HL-60 (cell line): ENCODE data around the gene PRDM12.

Source experiments
- POLR2AphosphoS5 ChIP-seq: IDR thresholded peaks from 2 replicates; pipeline ENCODE4 v1.6.1; 2012; ENCODE audit warnings: low read depth
- TF ChIP-seq, protein P1 (sequence below): IDR thresholded peaks from one replicate; pipeline ENCODE4 v1.5.1; 2011; ENCODE audit warnings: low read length, control low read depth, inconsistent platforms; ENCODE audit not compliant: insufficient read depth

DNA sequence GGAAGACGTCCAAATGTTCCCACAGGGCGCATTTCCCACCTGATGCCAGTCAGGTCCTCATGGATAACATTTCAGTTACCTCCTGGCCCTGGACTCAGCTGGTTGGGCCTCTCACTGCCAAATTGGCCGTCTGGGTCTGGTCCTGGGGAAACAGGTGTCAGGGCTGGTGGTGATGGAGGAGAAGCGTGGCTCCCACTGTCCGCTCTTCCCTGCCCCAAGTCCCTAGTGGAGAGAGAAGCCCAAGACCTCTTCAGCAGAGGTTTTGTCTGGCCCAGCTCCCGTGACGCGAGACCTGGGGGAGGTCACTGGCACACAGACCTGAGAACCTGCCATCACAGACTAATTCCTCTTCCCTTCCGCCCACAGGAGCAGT, 27.8 kb upstream of the PRDM12 start:
- TF ChIP-seq, protein P1, sequence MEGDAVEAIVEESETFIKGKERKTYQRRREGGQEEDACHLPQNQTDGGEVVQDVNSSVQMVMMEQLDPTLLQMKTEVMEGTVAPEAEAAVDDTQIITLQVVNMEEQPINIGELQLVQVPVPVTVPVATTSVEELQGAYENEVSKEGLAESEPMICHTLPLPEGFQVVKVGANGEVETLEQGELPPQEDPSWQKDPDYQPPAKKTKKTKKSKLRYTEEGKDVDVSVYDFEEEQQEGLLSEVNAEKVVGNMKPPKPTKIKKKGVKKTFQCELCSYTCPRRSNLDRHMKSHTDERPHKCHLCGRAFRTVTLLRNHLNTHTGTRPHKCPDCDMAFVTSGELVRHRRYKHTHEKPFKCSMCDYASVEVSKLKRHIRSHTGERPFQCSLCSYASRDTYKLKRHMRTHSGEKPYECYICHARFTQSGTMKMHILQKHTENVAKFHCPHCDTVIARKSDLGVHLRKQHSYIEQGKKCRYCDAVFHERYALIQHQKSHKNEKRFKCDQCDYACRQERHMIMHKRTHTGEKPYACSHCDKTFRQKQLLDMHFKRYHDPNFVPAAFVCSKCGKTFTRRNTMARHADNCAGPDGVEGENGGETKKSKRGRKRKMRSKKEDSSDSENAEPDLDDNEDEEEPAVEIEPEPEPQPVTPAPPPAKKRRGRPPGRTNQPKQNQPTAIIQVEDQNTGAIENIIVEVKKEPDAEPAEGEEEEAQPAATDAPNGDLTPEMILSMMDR = no peak
- no peak for TF ChIP-seq POLR2AphosphoS5
